CD14-positive monocyte (primary cell): ENCODE measurements around the gene PPIB. TPM values are rescaled to one million over a fixed set of nuclear protein-coding genes. Genes with fewer than 3 reads are reported as not detected.

ENCODE experiments used
- DNase-seq, 3 donors: peaks; one replicate each; pipeline ENCODE4 v3.0.0-alpha.2; 2011 to 2022
- H2AFZ ChIP-seq: 2 replicates; pipeline ENCODE4 v1.6.0; 2012; ENCODE audit warnings: mild to moderate bottlenecking, low read depth, low read length, inconsistent platforms; ENCODE audit not compliant: insufficient read depth, poor library complexity, severe bottlenecking
- H3K27ac ChIP-seq, 2 donors: 1 replicate in 1 of 2; 2 replicates in 1 of 2; pipeline ENCODE4 v1.5.1; 2012 to 2013; ENCODE audit warnings: low read length in 2 of 2, control low read depth in 1 of 2, inconsistent platforms in 1 of 2, low read depth in 1 of 2, mild to moderate bottlenecking in 1 of 2
- H3K27me3 ChIP-seq, 2 donors: one replicate each; pipeline versions ENCODE4 v1.6.0 to v1.6.1; 2011 to 2013; ENCODE audit warnings: low read length in 2 of 2; ENCODE audit not compliant: control insufficient read depth in 2 of 2, insufficient read depth in 2 of 2
- H3K36me3 ChIP-seq, 2 donors: replicated peaks in 1 of 2; 1 replicate in 1 of 2; 2 replicates in 1 of 2; pipeline versions ENCODE4 v1.5.1 to v1.6.1; 2012 to 2013; ENCODE audit warnings: low read length in 2 of 2, control low read depth in 1 of 2, inconsistent platforms in 1 of 2, mild to moderate bottlenecking in 1 of 2; ENCODE audit not compliant: insufficient read depth in 2 of 2, control insufficient read depth in 1 of 2
- H3K4me1 ChIP-seq, 2 donors: 1 replicate in 1 of 2; 2 replicates in 1 of 2; pipeline versions ENCODE4 v1.5.1 to v1.6.1; 2012 to 2013; ENCODE audit warnings: low read length in 2 of 2, control low read depth in 1 of 2, inconsistent platforms in 1 of 2, mild to moderate bottlenecking in 1 of 2, moderate library complexity in 1 of 2; ENCODE audit not compliant: insufficient read depth in 2 of 2, control insufficient read depth in 1 of 2
- H3K4me2 ChIP-seq: replicated peaks from 2 replicates; pipeline ENCODE3; 2012; ENCODE audit warnings: low read length, moderate library complexity, mild to moderate bottlenecking; ENCODE audit not compliant: poor library complexity, severe bottlenecking; ENCODE audit errors: extremely low read depth
- H3K4me3 ChIP-seq, 3 experiments: fragments of 200-600 bp in 1 of 3; sonication (generic) in 1 of 3; replicated peaks in 1 of 3; 1 replicate in 2 of 3; 2 replicates in 1 of 3; pipeline ENCODE4 v1.5.1; 2011 to 2013; ENCODE audit warnings: low read length in 3 of 3, mild to moderate bottlenecking in 3 of 3, control low read depth in 2 of 3, low read depth in 2 of 3, inconsistent platforms in 1 of 3, moderate library complexity in 1 of 3
- H3K79me2 ChIP-seq: 2 replicates; pipeline ENCODE4 v1.6.0; 2012; ENCODE audit warnings: mild to moderate bottlenecking, control low read depth, inconsistent platforms, low read length, moderate library complexity; ENCODE audit not compliant: insufficient read depth
- H3K9ac ChIP-seq: 2 replicates; pipeline ENCODE4 v1.6.0; 2017; ENCODE audit warnings: low read length, mild to moderate bottlenecking; ENCODE audit not compliant: insufficient read depth, poor library complexity, severe bottlenecking
- H3K9me3 ChIP-seq, 2 donors: replicated peaks in 1 of 2; 1 replicate in 1 of 2; 2 replicates in 1 of 2; pipeline versions ENCODE4 v1.5.1 to v1.6.1; 2012 to 2013; ENCODE audit warnings: low read length in 2 of 2, control low read depth in 1 of 2; ENCODE audit not compliant: control insufficient read depth in 1 of 2, insufficient read depth in 1 of 2
- H4K20me1 ChIP-seq: 2 replicates; pipeline ENCODE4 v1.6.0; 2012; ENCODE audit warnings: mild to moderate bottlenecking, low read length, control low read depth, moderate library complexity; ENCODE audit not compliant: insufficient read depth
- H3K27ac Mint-ChIP-seq, 7 donors: one replicate each; pipeline ENCODE4 v1.8.0; 2020; ENCODE audit warnings: mild to moderate bottlenecking in 7 of 7, mixed read lengths in 7 of 7, moderate library complexity in 6 of 7, inconsistent platforms in 2 of 7
- H3K27me3 Mint-ChIP-seq, 3 donors: one replicate each; pipeline ENCODE4 v1.8.0; 2021 to 2022; ENCODE audit warnings: low read depth in 3 of 3, mild to moderate bottlenecking in 3 of 3, mixed read lengths in 3 of 3, moderate library complexity in 3 of 3, inconsistent platforms in 1 of 3
- H3K36me3 Mint-ChIP-seq, 2 donors: one replicate each; pipeline ENCODE4 v1.8.0; 2020; ENCODE audit warnings: mixed read lengths in 2 of 2, inconsistent platforms in 1 of 2, mild to moderate bottlenecking in 1 of 2
- H3K4me1 Mint-ChIP-seq: one replicate; pipeline ENCODE4 v1.8.0; 2020; ENCODE audit warnings: mild to moderate bottlenecking, mixed read lengths
- H3K4me3 Mint-ChIP-seq, 2 donors: one replicate each; pipeline ENCODE4 v1.8.0; 2020; ENCODE audit warnings: mild to moderate bottlenecking in 2 of 2, mixed read lengths in 2 of 2, moderate library complexity in 1 of 2
- H3K9me3 Mint-ChIP-seq, 7 donors: one replicate each; pipeline ENCODE4 v1.8.0; 2020 to 2022; ENCODE audit warnings: mixed read lengths in 7 of 7, mild to moderate bottlenecking in 6 of 7, moderate library complexity in 6 of 7, inconsistent platforms in 2 of 7
- CTCF ChIP-seq: fragments of 200-600 bp; IDR thresholded peaks from one replicate; pipeline ENCODE4 v1.8.0; 2022; ENCODE audit warnings: antibody characterized with exemption, mild to moderate bottlenecking
- WGBS: methylation state at CpG from one replicate; pipeline ENCODE4 v1.1.5; 2013; ENCODE audit warnings: missing lambda C conversion rate; ENCODE audit not compliant: insufficient coverage; 5-methylcytosine and 5-hydroxymethylcytosine counted together
- intact Hi-C, 2 donors: fragments of 100-400 bp; cut with micrococcal nuclease; formaldehyde crosslinking; loops; one replicate each; pipeline versions ENCODE4 v1.15.0 to v1.15.1; 2023
- polyA plus RNA-seq, 3 donors: library from polyadenylated mRNA; depleted of rRNA in 1 of 3; unstranded in 2 of 3; stranded (reverse) in 1 of 3; fragments of 300-500 nt in 2 of 3; fragments of >200 nt in 1 of 3; fragmentation: Illumina TruSeq in 2 of 3; gene quantifications; 1 replicate in 2 of 3; 2 replicates in 1 of 3; pipeline ENCODE4 v1.2.3, GENCODE V29; 2012 to 2021

Gene PPIB
- polyA plus RNA-seq, 3 donors = 224 to 532 (median 520) TPM

GRCh38 chr15:64157599-64158125, 5.2 kb downstream of the PPIB start:
- peaks cover 21 to 28% of the 10 kb centered on the region in 2 donors for H3K4me1 ChIP-seq
- no peak overlapping the region for H3K27ac ChIP-seq
- H3K9me3 ChIP-seq = no peaks in the 10 kb centered on the region
- Mint-ChIP-seq H3K36me3 (peaks cover 58 to 71% of the 10 kb centered on the region in 2 donors), H3K27me3 (peaks cover 9% of the 10 kb centered on the region in 3 donors), H3K9me3 (peaks cover 0 to 3% (median 0%) of the 10 kb centered on the region in 7 donors), H3K4me3 (no peak overlapping the region), H3K4me1 (peaks cover 31% of the 10 kb centered on the region), H3K27ac (peak overlapping the region in 2 of 7 donors; percentile 12 to 53)
- H3K4me2 ChIP-seq = no peak overlapping the region
- no peak overlapping the region for H2AFZ ChIP-seq
- WGBS = no CpG with 5 or more reads among the region's 1 CpG
- peaks cover 89% of the 10 kb centered on the region for H4K20me1 ChIP-seq
- H3K36me3 ChIP-seq = peaks cover 64 to 65% of the 10 kb centered on the region in 2 donors
- peaks cover 4 to 8% of the 10 kb centered on the region in 2 donors for H3K27me3 ChIP-seq
- H3K4me3 ChIP-seq = no peak overlapping the region
- no peak overlapping the region for H3K9ac ChIP-seq
- peaks cover 48% of the 10 kb centered on the region for H3K79me2 ChIP-seq
- no peak for DNase-seq
- intact Hi-C loops = no loop called here
- TF ChIP-seq CTCF = no peak

- Histone ChIP-seq H3K9ac (no peak overlapping the region), H3K4me3 (no peak overlapping the region), H4K20me1 (peaks cover 90% of the 10 kb centered on the region), H3K36me3 (peaks cover 64 to 65% of the 10 kb centered on the region in 2 donors), H3K9me3 (no peaks in the 10 kb centered on the region), H2AFZ (no peak overlapping the region), H3K4me1 (peaks cover 22 to 29% of the 10 kb centered on the region in 2 donors), H3K79me2 (peaks cover 39% of the 10 kb centered on the region), H3K4me2 (no peak overlapping the region), H3K27me3 (peaks cover 11 to 16% of the 10 kb centered on the region in 2 donors), H3K27ac (no peak overlapping the region)
- peaks cover 31% of the 10 kb centered on the region for H3K4me1 Mint-ChIP-seq
- peak overlapping the region in 3 of 7 donors; percentile 13 to 58 (median 25) for H3K27ac Mint-ChIP-seq
- peaks cover 13 to 18% (median 14%) of the 10 kb centered on the region in 3 donors for H3K27me3 Mint-ChIP-seq
- 92% methylated on average over 15 of the region's 16 CpGs for WGBS
- peaks cover 57 to 69% of the 10 kb centered on the region in 2 donors for H3K36me3 Mint-ChIP-seq
- H3K4me3 Mint-ChIP-seq = no peak overlapping the region
- no peak for TF ChIP-seq CTCF
- no peak for DNase-seq
- peaks cover 0 to 7% (median 2%) of the 10 kb centered on the region in 7 donors for H3K9me3 Mint-ChIP-seq
- intact Hi-C loops = no loop called here
These were observed 6.0 kb downstream of the PPIB start for GRCh38 chr15:64156652-64157331.
